ENCODE data around the gene TRAF1.

Gene TRAF1

DNA sequence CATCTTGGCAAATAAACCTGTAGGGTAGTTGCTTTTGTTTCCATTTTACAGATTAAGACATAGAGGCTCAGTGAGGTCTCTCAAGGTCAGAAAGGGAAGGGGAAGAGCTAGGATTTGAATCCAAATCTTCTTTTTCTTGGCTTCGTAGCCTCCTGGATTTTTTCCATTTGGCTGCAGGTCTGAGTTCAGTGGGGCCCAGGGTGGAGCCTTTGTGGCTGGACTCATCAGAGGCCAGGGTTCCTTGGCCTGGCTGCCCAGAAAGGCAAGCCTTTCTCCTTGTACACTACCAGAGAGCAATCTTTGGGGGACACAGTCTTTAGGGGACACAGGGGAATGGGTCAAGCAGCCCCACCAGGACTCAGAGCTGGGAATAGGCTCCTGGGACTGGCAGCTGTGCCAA lies 10.5 kb upstream of the TRAF1 start:
- Histone ChIP-seq H3K9ac (ENCODE audit: low read length) (no peak overlapping the region), H3K27ac (ENCODE audit: low read depth, low read length) (peak overlapping the region; percentile 28)

DNA sequence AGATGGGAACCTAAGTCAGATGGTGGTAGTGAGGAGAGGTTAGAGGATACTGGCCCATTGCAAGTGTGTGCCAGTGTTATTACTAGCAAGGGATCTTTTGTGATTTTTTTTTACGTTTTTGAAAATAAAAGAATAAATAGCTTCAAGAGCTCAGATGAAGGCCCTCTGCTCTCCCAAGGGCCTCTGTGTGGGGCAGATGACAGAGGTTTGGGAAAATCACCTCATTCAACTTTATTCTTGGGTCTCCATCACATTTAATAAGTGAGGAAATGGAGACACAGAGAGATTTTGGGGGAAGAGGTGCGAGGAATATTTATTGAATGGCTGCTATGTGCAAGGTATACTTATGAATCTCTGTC lies 10.1 kb upstream of the TRAF1 start:
- Histone ChIP-seq H3K4me1 (ENCODE audit: control insufficient read depth, insufficient read depth, low read length) (peaks cover 33% of the 10 kb centered on the region), H3K36me3 (ENCODE audit: control insufficient read depth, insufficient read depth, low read length) (no peaks in the 10 kb centered on the region), H3K27me3 (ENCODE audit: control insufficient read depth, insufficient read depth, low read length) (no peaks in the 10 kb centered on the region), H3K9ac (ENCODE audit: low read length) (no peak overlapping the region), H3K27ac (ENCODE audit: low read depth, low read length) (peak overlapping the region; percentile 91), H3K4me3 (ENCODE audit: low read length) (no peak overlapping the region)

More for the DNA sequence above, 10.5 kb upstream of the TRAF1 start:
- peaks cover 31% of the 10 kb centered on the region for H3K4me1 ChIP-seq (ENCODE audit: control insufficient read depth, insufficient read depth, low read length)
- no peaks in the 10 kb centered on the region for H3K36me3 ChIP-seq (ENCODE audit: control insufficient read depth, insufficient read depth, low read length)
- no peak overlapping the region for H3K4me3 ChIP-seq (ENCODE audit: low read length)
- H3K27me3 ChIP-seq (ENCODE audit: control insufficient read depth, insufficient read depth, low read length) = no peaks in the 10 kb centered on the region

DNA sequence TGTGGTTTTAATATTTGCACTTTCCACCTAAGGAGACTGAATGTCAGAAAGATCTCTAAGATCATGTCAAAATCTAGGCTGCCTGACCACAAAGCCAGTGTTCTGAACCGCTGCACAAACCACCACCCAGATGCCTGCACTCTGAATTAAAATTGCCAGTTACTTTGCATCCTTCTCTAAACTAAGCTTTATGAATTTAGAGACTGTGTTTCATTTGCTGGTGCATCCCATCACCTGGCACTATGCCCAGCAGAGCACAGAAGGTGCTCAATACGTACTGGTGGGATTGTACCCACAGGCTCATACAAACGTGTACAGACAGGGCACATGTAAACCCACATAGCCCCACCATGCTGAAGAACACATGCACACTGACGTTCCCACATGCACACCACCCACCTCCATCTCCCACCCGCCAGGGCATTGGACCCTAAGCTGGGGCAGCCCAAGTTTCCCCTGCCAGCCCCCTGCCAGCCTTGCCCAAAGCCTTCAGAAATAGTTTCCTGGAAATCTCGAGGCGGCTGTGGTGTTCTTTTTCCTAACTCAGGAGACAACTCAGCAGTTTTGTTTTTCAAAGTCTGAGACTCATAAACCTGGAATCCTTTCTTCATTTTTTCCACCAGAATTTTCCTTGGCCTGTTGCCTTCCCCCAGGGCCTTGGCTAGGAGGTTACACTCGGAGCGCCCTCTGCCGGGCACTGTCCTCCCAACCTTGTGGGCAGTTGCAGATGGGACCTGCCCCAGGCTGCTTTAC lies 9.6 kb upstream of the TRAF1 start:
- Histone ChIP-seq H3K36me3 (ENCODE audit: control insufficient read depth, insufficient read depth, low read length) (no peaks in the 10 kb centered on the region), H3K4me1 (ENCODE audit: control insufficient read depth, insufficient read depth, low read length) (peaks cover 33% of the 10 kb centered on the region), H3K4me3 (ENCODE audit: low read length) (peak overlapping the region; percentile 38), H3K27me3 (ENCODE audit: control insufficient read depth, insufficient read depth, low read length) (no peaks in the 10 kb centered on the region), H3K9ac (ENCODE audit: low read length) (peak overlapping the region; percentile 10), H3K27ac (ENCODE audit: low read depth, low read length) (peak overlapping the region; percentile 91)

DNA sequence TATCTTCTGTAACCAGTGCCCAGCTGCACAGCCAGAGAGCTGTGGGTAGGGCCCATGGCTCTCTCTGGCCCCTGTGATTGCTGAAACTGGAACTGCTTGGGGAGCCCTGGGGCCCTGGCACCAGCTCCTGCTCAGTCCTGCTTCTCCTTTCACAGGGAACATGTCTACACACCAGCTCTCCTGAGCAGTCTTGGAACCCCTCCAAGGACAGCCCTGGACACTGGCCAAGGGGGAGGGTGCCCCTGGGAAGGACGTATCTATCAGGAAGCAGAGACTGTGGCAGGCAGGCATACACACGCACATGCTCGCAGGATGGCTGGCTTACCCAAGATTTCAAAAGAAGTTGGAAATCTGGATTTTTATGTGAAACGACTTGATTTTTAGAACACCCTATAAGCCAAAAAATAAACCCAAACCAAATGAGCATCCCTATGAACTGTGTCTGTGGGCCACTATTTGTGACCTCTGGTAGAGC lies 8.8 kb upstream of the TRAF1 start:
- Histone ChIP-seq H3K27ac (ENCODE audit: low read depth, low read length) (peak overlapping the region; percentile 91), H3K36me3 (ENCODE audit: control insufficient read depth, insufficient read depth, low read length) (no peaks in the 10 kb centered on the region), H3K4me3 (ENCODE audit: low read length) (peak overlapping the region; percentile 38), H3K27me3 (ENCODE audit: control insufficient read depth, insufficient read depth, low read length) (no peaks in the 10 kb centered on the region), H3K9ac (ENCODE audit: low read length) (peak overlapping the region; percentile 43), H3K4me1 (ENCODE audit: control insufficient read depth, insufficient read depth, low read length) (peaks cover 33% of the 10 kb centered on the region)

DNA sequence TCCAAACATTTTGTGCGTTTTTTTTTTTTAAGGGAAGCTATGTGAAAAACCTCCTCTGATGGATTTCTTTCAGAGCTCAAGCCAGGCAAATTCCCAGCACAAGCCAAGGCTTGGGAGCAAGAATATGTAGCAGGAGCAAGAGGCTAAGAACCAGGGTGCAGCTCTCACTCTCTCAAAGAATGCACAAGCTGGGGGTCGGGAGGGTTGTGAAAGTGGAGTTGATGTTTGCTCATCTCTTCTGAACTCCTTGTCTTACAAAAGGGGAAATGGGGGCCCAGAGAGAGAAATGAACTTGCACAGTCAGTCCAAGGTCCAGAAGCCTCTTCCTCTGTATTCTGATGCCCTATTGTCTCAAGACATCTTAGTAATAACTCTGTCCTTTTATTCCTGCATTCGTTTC lies 7.7 kb upstream of the TRAF1 start:
- Histone ChIP-seq H3K9ac (ENCODE audit: low read length) (no peak overlapping the region), H3K27me3 (ENCODE audit: control insufficient read depth, insufficient read depth, low read length) (no peaks in the 10 kb centered on the region), H3K4me1 (ENCODE audit: control insufficient read depth, insufficient read depth, low read length) (peaks cover 35% of the 10 kb centered on the region), H3K27ac (ENCODE audit: low read depth, low read length) (peak overlapping the region; percentile 91), H3K36me3 (ENCODE audit: control insufficient read depth, insufficient read depth, low read length) (no peaks in the 10 kb centered on the region), H3K4me3 (ENCODE audit: low read length) (no peak overlapping the region)

DNA sequence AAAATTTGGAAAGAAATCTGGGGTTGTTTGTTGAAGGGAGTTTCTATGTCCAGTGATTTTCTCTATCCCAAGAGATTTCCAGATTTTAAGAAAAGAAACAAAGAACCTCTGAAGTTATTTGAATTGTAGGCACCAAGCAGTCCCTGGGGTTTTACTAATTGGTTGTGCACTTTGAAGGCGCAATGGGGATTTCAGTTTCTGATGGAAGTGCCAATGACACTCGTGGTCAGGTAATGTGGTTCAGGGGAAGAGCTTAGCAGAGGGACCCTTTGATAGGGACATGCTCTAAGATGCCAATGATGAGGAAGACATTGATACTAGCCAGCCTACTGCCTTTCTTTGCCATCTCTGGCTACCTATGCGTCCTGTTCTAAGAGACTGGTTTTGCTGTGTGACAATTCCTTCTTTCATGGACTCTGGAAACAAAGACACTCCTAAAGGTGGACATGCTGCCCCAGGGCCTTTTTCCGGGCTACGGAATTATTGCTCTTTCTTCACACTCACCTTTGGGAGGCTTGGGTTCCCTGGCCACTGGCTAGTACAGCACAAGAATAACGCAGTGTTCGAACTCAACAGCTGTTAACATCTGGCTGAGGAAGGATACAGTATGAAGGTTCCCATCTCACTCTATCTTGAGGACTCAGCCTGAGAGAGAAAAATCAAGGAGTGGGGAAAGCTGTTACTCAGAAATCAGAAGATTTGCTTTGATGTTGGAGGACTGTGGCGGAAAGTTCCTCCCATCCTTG lies 6.9 kb upstream of the TRAF1 start:
- H3K9ac ChIP-seq (ENCODE audit: low read length) = no peak overlapping the region
- peaks cover 37% of the 10 kb centered on the region for H3K4me1 ChIP-seq (ENCODE audit: control insufficient read depth, insufficient read depth, low read length)
- no peaks in the 10 kb centered on the region for H3K27me3 ChIP-seq (ENCODE audit: control insufficient read depth, insufficient read depth, low read length)
- no peaks in the 10 kb centered on the region for H3K36me3 ChIP-seq (ENCODE audit: control insufficient read depth, insufficient read depth, low read length)
- no peak overlapping the region for H3K4me3 ChIP-seq (ENCODE audit: low read length)
- no peak overlapping the region for H3K27ac ChIP-seq (ENCODE audit: low read depth, low read length)

DNA sequence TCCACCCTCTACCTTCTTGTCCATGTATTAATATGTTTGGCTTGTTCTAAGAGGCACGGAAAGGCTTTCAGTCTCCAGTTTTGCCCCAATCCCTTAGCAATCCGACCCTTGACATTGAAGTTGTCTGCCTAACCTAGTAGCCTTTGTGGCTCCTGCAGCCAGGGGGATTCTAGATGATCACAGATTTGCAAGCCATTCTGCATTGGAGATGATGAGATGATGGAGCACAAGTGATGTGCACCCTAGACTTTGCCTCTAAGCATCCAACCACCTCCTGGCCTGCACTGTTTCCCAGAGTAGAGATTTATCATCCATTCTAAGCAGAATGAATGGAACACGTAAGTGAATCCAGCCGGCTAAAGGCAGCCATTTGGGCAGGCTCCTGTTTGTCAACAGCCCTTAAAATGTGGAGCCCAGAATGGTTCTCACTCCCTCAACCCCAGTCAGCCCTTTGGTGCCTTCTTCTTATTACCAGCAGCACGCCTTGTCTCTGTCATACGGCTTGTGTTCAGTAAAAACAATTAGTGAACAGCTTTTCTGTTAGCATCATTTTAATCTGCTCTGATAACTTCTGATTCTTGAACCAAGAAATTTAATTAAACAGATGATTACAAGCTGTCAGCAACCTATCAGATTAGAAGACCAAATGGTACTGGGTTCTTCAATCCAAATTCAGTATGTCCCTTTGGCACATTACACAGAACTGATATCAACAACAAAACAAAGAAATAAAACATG lies 5.7 kb upstream of the TRAF1 start:
- Histone ChIP-seq H3K36me3 (ENCODE audit: control insufficient read depth, insufficient read depth, low read length) (no peaks in the 10 kb centered on the region), H3K27me3 (ENCODE audit: control insufficient read depth, insufficient read depth, low read length) (no peaks in the 10 kb centered on the region), H3K4me3 (ENCODE audit: low read length) (no peak overlapping the region), H3K4me1 (ENCODE audit: control insufficient read depth, insufficient read depth, low read length) (peaks cover 37% of the 10 kb centered on the region), H3K9ac (ENCODE audit: low read length) (no peak overlapping the region), H3K27ac (ENCODE audit: low read depth, low read length) (peak overlapping the region; percentile 38)

DNA sequence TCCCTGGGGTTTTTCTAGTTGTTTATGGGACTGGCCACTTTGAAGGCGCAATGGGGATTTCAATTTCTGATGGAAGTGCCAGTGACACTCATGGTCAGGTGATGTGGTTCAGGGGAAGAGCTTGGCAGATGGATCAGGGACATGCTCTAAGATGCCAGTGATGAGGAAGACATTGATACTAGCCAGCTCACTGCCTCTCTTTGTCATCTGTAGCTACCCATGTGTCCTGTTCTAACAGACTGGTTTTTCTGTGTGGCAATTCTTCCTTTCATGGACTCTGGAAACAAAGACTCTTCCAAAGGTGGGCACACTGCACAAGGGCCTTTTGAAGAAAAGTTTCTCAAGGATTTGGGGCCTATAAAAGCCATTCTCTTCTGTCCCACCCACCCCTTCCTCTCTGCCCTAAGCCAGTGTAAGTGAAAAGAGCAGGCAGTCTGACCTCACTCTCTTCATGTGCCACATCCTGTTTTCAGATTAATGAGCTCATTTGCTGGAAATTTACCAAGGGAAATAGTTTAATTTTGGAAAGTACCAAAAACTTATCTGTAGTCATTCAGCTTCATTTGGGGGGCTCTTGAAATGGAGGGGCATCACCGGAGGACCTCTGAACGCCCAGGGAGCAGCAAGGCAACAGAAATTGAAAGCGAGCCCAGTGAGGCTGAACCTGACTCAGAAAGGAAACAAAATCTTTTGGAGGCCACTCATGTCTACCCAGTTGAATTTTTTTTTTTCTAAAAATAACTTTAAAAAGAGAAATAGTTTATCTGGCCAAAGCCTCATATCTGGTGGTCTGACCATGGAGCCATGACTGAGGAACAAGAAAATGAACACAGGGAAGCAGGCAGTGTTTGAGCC lies 4.9 kb upstream of the TRAF1 start:
- H3K36me3 ChIP-seq (ENCODE audit: control insufficient read depth, insufficient read depth, low read length) = no peaks in the 10 kb centered on the region
- H3K27ac ChIP-seq (ENCODE audit: low read depth, low read length) = peak overlapping the region; percentile 38
- H3K27me3 ChIP-seq (ENCODE audit: control insufficient read depth, insufficient read depth, low read length) = no peaks in the 10 kb centered on the region
- no peak overlapping the region for H3K4me3 ChIP-seq (ENCODE audit: low read length)
- peaks cover 33% of the 10 kb centered on the region for H3K4me1 ChIP-seq (ENCODE audit: control insufficient read depth, insufficient read depth, low read length)
- H3K9ac ChIP-seq (ENCODE audit: low read length) = no peak overlapping the region

DNA sequence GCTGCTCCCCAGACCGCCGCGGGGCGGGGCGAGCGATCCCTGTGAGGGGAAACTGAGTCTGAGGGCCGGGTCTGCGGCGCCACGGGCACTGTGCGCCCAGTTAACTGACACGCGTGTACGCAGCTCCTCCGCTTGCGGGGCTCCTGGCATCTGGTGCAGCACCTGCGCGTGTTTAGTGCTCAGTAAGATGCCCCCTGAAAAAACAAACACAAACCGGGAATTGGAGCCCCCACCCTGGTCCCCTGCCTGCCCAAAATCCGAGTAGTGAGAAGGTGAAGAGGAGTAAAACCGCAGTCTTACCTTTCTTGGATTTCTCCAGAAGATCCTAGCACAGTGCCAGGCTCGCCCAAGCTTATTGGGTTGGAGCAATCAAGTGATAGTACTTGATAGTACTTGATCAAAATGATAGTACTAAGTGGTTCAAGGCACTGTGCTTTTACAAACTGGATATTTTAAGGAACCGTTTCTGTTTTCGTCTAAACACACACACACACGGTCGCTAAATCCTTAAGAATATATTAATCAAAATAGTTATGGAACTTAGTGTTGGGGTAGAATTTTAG lies 2.7 kb upstream of the TRAF1 start:
- peak overlapping the region; percentile 81 for H3K27ac ChIP-seq (ENCODE audit: low read depth, low read length)
- H3K36me3 ChIP-seq (ENCODE audit: control insufficient read depth, insufficient read depth, low read length) = no peaks in the 10 kb centered on the region
- H3K4me3 ChIP-seq (ENCODE audit: low read length) = peak overlapping the region; percentile 78
- peaks cover 12% of the 10 kb centered on the region for H3K4me1 ChIP-seq (ENCODE audit: control insufficient read depth, insufficient read depth, low read length)
- peak overlapping the region; percentile 63 for H3K9ac ChIP-seq (ENCODE audit: low read length)
- H3K27me3 ChIP-seq (ENCODE audit: control insufficient read depth, insufficient read depth, low read length) = no peaks in the 10 kb centered on the region

DNA sequence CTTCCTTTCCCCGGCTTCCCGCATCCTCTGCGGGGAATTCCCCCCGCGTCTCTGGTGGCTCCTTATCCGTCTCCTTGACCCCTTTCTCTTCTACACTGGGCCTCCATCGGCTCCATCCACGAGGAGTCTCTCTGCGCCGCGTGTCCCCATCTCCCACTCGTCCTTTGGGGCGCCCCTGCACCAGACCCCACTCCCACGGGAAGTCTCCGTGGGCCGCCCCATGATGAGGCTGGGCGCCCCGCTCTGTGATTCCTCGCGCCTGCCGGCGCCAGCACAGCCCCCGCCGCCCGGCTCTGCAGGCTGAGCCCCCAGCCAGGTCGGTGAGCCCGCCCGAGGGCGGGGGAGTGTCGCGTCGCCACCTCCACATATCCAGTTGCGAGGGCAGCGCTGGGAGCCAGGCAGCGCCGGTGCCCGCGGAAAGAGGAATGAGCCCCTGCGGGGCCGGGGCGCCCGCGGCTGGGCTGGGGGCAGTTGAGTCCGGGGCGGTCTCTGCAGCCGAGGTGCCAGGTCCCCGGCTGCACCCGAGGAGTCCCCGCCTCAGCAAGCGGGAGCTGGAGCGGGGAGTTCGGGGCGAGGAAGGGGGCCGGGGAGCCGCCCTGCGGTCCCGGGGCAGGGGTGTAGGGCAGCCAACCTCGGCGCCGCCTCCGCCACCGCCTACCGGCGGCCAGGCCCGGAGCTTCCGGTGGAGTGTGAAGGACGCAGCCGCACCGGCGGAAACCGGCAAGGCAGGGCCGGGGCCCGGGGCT lies 2.1 kb upstream of the TRAF1 start:
- H3K4me1 ChIP-seq (ENCODE audit: control insufficient read depth, insufficient read depth, low read length) = peaks cover 6% of the 10 kb centered on the region

DNA sequence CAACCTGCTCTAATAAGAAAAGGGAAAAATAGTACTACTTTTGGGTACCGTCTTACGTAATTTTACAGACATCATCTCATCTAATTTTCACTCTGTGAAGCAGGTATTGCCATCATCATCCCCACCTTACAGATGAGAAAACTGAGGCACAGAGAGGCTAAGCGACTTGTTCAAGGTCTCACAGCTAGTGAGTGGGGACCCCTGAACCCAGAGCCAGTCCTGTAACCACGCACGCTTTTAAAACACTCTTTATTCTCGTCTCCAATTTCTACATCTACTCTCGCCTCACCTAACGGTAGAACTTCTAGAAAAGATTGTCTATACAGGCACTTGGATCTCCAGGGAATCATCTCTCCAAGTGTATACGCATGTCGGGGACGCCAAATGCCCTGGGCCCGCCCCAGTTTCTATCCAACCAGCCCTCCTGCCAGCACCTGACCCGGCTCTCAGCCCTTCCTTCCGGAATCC lies 1.5 kb upstream of the TRAF1 start:
- peak overlapping the region; percentile 81 for H3K27ac ChIP-seq (ENCODE audit: low read depth, low read length)

More for the DNA sequence above, 2.1 kb upstream of the TRAF1 start:
- H3K9ac ChIP-seq (ENCODE audit: low read length) = peak overlapping the region; percentile 63
- no peaks in the 10 kb centered on the region for H3K27me3 ChIP-seq (ENCODE audit: control insufficient read depth, insufficient read depth, low read length)
- no peaks in the 10 kb centered on the region for H3K36me3 ChIP-seq (ENCODE audit: control insufficient read depth, insufficient read depth, low read length)
- H3K27ac ChIP-seq (ENCODE audit: low read depth, low read length) = peak overlapping the region; percentile 81
- peak overlapping the region; percentile 78 for H3K4me3 ChIP-seq (ENCODE audit: low read length)

More for the DNA sequence above, 1.5 kb upstream of the TRAF1 start:
- peak overlapping the region; percentile 78 for H3K4me3 ChIP-seq (ENCODE audit: low read length)
- no peaks in the 10 kb centered on the region for H3K36me3 ChIP-seq (ENCODE audit: control insufficient read depth, insufficient read depth, low read length)
- no peak overlapping the region for H3K9ac ChIP-seq (ENCODE audit: low read length)
- H3K4me1 ChIP-seq (ENCODE audit: control insufficient read depth, insufficient read depth, low read length) = peaks cover 6% of the 10 kb centered on the region
- H3K27me3 ChIP-seq (ENCODE audit: control insufficient read depth, insufficient read depth, low read length) = no peaks in the 10 kb centered on the region

Measured in rectal smooth muscle tissue (tissue), 1 donor.